ENCODE results near the gene ATE1.

ATE1 gene

DNA sequence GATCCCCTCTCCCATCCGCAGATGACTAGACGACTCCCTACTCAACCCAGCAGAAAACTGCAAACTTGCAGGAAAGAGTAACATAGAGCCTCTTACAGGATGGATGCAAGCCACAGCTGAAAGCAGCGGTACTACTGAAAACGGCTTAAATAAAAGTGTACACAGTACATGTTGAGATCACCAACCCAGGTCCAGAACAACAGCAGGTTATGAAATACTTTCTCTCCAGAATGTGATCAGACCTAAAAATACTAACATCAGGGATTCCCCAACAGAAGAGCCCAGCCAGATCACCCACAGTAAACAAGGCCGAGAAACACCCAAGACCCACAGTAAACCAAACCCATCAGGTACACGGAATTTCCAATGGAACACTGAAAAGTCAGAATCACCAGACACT, 13.2 kb downstream of the ATE1 start:
- TF ChIP-seq, protein P1, sequence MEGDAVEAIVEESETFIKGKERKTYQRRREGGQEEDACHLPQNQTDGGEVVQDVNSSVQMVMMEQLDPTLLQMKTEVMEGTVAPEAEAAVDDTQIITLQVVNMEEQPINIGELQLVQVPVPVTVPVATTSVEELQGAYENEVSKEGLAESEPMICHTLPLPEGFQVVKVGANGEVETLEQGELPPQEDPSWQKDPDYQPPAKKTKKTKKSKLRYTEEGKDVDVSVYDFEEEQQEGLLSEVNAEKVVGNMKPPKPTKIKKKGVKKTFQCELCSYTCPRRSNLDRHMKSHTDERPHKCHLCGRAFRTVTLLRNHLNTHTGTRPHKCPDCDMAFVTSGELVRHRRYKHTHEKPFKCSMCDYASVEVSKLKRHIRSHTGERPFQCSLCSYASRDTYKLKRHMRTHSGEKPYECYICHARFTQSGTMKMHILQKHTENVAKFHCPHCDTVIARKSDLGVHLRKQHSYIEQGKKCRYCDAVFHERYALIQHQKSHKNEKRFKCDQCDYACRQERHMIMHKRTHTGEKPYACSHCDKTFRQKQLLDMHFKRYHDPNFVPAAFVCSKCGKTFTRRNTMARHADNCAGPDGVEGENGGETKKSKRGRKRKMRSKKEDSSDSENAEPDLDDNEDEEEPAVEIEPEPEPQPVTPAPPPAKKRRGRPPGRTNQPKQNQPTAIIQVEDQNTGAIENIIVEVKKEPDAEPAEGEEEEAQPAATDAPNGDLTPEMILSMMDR (IDR thresholded peaks at IDR 0.05; ENCODE audit: low read depth, low read length, missing control alignments): no peak
- DNase-seq (ENCODE audit: extremely low read depth, low read depth): no peak
- no peak overlapping the region for H3K4me3 ChIP-seq (replicated peaks; ENCODE audit: low read depth, low read length)

DNA sequence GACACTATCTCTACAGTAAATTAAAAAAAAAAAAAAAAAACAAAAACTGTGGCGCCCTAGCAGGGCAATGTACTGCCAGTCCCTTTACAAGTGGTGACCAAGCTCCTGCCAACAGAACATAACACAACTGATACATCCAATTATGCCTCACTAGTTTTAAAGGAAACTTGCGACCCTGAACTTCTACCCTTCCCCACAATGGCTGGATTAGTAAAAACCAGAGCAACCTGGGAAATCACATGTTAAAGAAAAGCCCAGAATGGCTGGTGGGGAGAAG, 16.5 kb downstream of the ATE1 start:
- no peak for DNase-seq (ENCODE audit: extremely low read depth, low read depth)
- no peak overlapping the region for H3K4me3 ChIP-seq (replicated peaks; ENCODE audit: low read depth, low read length)
- TF ChIP-seq, protein P1 (IDR thresholded peaks at IDR 0.05; ENCODE audit: low read depth, low read length, missing control alignments): no peak

DNA sequence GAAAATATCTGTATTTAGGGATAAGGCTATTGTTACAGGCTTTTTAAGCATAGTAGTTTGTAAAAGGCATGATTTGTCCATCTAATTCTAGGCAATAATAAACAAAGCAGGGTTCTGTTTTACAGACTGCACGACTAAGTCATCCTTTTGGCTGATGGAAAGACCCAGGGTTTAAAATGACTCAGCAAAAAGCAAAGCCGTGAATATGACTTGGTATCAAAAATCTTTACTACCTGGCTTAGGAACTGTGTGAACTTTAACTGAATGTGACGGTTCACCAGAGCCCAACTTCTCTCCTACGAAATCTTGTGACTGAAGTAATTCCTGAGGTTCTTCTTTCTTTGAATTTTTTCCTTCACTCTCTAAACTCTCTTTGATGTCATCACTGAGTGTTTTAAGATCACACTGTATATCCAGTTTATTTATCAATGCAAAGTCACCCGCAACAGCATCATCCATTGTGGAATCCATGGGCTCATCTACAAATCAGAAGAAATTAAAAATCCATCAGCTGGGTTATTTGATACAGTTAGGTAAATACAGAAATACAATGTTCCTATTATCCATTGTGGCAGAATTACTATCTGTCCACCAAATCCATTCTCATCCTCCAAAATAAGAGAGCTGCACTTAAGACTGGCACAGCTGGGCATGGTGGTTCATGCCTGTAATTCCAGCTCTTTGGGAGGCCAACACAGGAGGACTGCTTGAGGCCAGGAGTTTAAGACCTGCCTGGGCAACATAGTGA, 17.0 kb downstream of the ATE1 start:
- TF ChIP-seq, protein P1 (IDR thresholded peaks at IDR 0.05; ENCODE audit: low read depth, low read length, missing control alignments): no peak
- H3K4me3 ChIP-seq (replicated peaks; ENCODE audit: low read depth, low read length): no peak overlapping the region
- no peak for DNase-seq (ENCODE audit: extremely low read depth, low read depth)

DNA sequence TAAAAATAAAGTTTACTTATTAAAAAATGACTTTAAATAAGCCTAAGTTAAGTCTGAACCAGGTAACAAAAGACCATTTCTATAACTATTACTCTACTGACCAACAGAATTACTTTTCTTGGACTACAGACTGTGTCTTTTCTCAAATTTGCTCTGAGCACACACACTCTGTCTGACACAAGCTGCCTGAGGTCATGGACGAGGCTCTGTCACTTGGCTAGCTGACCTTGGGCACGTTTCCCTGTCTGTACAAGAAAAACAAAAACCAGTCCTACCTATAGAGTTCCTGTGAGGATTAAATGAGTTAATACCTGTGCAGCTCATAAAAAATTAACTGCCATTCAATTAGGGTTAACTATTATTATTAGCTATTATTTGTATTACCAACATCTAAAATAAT, 22.9 kb downstream of the ATE1 start:
- TF ChIP-seq, protein P1 (IDR thresholded peaks at IDR 0.05; ENCODE audit: low read depth, low read length, missing control alignments): no peak
- no peak overlapping the region for H3K4me3 ChIP-seq (replicated peaks; ENCODE audit: low read depth, low read length)

DNA sequence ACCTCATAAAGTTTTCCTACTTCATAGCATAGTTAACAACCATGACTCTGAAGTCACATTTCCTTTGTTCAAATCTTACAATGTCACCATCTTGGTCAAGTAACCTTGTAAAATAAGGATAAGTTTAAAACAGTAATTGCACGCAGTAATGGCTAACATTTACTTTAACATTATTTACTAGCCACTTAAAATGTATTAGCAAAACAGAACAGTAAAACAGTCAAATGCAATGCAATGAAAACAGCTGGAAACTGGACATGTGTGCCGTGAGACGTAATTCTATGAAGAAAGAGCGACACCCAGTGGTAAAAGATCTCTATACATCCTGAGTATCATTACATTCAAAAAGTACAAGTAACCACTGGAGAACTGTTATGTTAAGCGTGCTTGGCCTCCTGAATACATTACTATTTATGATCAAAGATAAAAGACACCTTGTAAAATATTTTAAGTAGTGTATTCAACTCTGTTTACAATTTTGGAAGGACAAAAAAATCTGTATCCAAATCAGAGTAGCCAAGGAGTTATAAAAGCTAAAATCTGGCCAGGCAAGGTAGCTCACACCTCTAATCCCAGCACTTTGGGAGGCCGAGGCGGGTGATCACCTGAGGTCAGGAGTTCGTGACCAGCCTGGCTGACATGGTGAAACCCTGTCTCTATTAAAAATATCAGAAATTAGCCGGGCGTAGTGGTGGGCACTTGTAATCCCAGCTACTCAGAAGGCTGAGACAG, 27.2 kb downstream of the ATE1 start:
- DNase-seq (ENCODE audit: extremely low read depth, low read depth): peak; percentile 72

More for the DNA sequence above, 22.9 kb downstream of the ATE1 start:
- DNase-seq (ENCODE audit: extremely low read depth, low read depth): no peak

DNA sequence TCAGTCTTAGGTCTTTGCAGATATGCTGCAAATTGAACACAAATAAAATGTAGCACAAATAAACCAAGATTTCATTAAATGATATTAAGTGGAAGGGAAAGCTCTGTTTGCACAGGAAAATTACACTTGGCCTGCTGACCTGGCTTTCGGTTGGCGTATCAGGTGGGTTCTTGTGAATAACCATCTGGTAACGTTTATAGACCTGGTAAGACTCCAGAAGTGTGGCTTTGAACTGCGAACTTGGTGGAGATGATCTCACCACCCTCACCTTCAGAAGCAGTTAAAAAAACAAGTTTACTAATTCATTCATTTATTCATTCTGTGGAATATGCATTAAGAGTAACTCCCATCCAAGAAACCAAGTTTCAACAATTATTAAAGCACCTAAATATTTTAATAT, 28.1 kb downstream of the ATE1 start:
- TF ChIP-seq, protein P1 (IDR thresholded peaks at IDR 0.05; ENCODE audit: low read depth, low read length, missing control alignments): no peak
- H3K4me3 ChIP-seq (replicated peaks; ENCODE audit: low read depth, low read length): no peak overlapping the region
- no peak for DNase-seq (ENCODE audit: extremely low read depth, low read depth)

More for the DNA sequence above, 27.2 kb downstream of the ATE1 start:
- H3K4me3 ChIP-seq (replicated peaks; ENCODE audit: low read depth, low read length): no peak overlapping the region
- TF ChIP-seq, protein P1 (IDR thresholded peaks at IDR 0.05; ENCODE audit: low read depth, low read length, missing control alignments): peak; percentile 55

Data from HFF-Myc (cell line).